Omental fat pad (tissue), 4 donors: ENCODE results near the gene TRIO. TPM values are rescaled to one million over a fixed set of nuclear protein-coding genes. Genes with fewer than 3 reads are reported as not detected.

Source experiments
- ATAC-seq: fragments of 150-250 bp; one replicate; pipeline ENCODE4 v1.9.1; 2016; ENCODE audit warnings: mild to moderate bottlenecking, moderate library complexity; ENCODE audit not compliant: low FRiP score
- DNase-seq: peaks from one replicate; pipeline ENCODE4 v3.0.0-alpha.2; 2019; ENCODE audit warnings: low spot score
- CTCF ChIP-seq, 3 donors: fragments of 450-650 bp; IDR thresholded peaks; one replicate each; pipeline ENCODE4 v1.5.1; 2016 to 2017; ENCODE audit warnings: antibody characterized with exemption in 3 of 3, mild to moderate bottlenecking in 3 of 3, moderate library complexity in 2 of 3
- total RNA-seq, 4 donors: library from RNA; depleted of rRNA; stranded (reverse); fragments of >200 nt; gene quantifications; one replicate each; pipeline ENCODE4 v1.1.0, GENCODE V29; 2016

Gene TRIO
- total RNA-seq, 4 donors from 2014 or later, result 125 to 370 (median 193) TPM

- ATAC-seq, result no peak
- no peak for DNase-seq
- no peak for TF ChIP-seq CTCF (IDR thresholded peaks at IDR 0.05)
Observed at GRCh38 chr5:14283139-14283538, 140.0 kb downstream of the TRIO start.

DNA sequence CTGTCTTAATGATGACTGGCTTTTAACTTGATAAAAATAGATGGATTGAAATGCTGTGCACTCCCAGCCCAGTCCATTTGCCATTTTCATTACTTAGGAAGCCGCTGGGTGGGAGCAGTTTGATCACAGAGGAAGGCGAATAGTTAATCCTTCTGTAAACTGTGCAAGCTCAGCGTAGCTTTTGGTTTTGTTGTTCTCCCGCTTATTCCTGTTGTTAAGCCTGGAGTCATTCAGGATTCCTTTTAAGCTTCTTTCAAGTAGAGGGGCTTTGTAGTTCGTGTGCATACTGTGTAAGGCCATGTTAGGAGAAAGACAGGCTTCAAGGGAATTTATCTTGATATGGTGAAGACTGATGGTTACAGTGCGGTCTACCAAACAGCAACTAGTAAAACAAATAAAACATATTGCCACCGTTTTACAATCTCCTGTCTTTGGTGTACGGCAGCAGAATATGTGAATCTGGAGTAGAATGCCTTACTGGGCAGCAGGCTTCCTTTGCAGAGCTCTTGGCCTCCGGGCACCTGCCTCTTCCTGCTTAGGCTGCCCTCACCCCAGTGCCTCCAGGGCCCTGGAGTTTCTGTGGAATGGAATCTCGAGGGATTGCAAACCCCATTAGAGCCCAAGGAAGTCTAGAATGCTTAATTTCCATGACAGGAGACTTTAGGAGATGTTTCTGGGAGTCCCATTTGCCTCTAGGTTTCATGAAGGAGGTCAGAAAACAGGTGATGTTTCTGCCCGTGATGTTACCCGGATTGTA lies 141.4 kb downstream of the TRIO start:
- no peak for ATAC-seq
- no peak for TF ChIP-seq CTCF (IDR thresholded peaks at IDR 0.05)

GRCh38 chr5:14286007-14286406 lies 142.9 kb downstream of the TRIO start:
- ATAC-seq, result no peak
- DNase-seq, result no peak
- no peak for TF ChIP-seq CTCF (IDR thresholded peaks at IDR 0.05)

More for the DNA sequence above, 141.4 kb downstream of the TRIO start:
- no peak for DNase-seq

GRCh38 chr5:14286574-14287421 lies 143.7 kb downstream of the TRIO start:
- ATAC-seq (no peak), DNase-seq (no peak)
- no peak for TF ChIP-seq CTCF (IDR thresholded peaks at IDR 0.05)

DNA sequence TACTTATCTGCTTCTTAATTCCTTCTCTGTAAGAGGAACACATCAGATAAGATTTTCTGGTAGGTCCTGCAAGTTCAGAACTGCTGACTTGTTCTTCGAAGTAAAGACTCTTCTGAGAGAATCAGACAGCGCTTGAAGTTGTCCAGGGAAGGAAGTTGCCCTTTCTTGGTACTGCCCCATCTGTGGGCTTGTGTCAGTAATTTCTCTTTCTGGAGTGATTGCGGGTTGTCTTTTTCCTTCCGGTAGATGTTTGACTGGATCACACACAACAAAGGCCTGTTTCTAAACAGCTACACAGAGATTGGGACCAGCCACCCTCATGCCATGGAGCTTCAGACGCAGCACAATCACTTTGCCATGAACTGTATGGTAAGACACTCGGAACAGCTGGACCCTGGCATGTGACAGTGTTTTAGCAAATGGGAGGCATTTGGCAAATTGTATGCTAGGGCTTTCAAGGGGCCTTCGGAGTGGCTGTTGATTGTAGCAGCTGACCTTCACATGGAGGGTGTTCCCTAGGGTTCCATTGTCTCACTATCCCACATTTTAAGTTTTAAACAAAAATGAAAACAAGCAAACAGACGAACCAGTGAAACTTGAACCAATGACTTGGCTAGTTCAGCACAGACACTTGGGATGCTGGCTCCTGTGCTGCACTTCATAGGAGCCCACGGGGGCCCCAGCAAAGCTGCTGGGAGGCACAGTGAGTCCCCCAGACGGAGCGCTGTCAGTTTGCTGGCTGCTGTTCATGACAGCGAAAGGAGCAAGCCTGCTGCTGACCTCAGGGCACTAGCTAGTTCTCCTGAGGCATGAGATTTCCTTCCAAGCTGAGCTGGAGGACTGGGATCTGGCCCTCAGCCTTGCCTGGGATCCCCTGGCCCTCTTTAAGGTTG lies 149.9 kb downstream of the TRIO start:
- no peak for DNase-seq
- no peak for ATAC-seq
- no peak for TF ChIP-seq CTCF (IDR thresholded peaks at IDR 0.05)

- ATAC-seq (no peak), DNase-seq (no peak)
- TF ChIP-seq CTCF (IDR thresholded peaks at IDR 0.05), result no peak
Observed at GRCh38 chr5:14295610-14296009, 152.5 kb downstream of the TRIO start.
